ENCODE measurements around the gene METTL17.
"Not testable (repeated sequence)": the region's sequence is repeated elsewhere in the genome, so short reads cannot be mapped to it uniquely, and the experiment has no call there.

Gene METTL17

DNA sequence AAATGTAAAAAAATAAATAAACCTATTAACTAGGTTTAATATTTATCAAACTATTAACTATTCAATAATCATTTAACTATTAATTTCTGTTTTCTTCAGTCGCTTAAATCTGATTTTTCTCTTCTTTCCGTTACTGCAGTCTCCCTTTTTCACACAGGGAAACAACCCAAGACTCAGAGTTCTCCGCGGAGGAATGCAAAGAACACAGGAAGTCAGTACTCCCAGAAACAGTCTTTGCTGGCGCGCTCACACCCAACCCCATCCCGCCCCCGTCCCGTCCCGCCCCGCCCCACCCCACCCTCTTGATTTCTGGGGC, 351 bp upstream of the METTL17 start:
- H3K4me3 ChIP-seq (ENCODE audit: insufficient read depth, low read depth, low read length, poor library complexity, severe bottlenecking), result peak overlapping the region; percentile 92
- H3K27me3 ChIP-seq (replicated peaks; ENCODE audit: control insufficient read depth, insufficient read depth, low read length, poor library complexity, severe bottlenecking), result no peaks in the 10 kb centered on the region
- DNase-seq, result no peak
- peaks cover 19% of the 10 kb centered on the region for H3K4me1 ChIP-seq (ENCODE audit: control insufficient read depth, insufficient read depth, low read length, poor library complexity, severe bottlenecking)
- peaks cover 19% of the 10 kb centered on the region for H3K36me3 ChIP-seq (ENCODE audit: control insufficient read depth, insufficient read depth, low read length)
- no peak overlapping the region for H3K27ac ChIP-seq (ENCODE audit: insufficient read depth, low read length, poor library complexity, severe bottlenecking)
- no peaks in the 10 kb centered on the region for H3K9me3 ChIP-seq (ENCODE audit: control insufficient read depth, low read length)

DNA sequence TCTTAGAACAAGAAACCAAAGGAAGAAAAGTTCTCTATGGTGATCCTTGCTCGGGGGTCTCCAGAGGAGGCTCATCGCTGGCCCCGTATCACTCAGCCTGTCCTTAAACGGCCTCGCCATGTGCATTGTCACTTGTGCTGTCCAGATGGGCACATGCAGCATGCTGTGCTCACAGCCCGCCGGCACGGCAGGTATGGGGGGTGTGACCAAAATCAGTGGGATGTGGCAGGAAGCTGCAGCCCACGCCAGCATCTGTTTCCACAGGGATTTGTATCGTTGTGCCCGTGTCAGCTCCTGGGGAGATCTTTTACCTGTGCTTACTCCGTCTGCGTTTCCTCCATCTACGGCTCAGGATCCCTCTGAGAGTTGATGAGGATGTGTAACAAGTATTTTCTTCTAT, 6.7 kb downstream of the METTL17 start:
- DNase-seq, result no peak
- Histone ChIP-seq H3K27ac (ENCODE audit: insufficient read depth, low read length, poor library complexity, severe bottlenecking) (no peak overlapping the region), H3K27me3 (replicated peaks; ENCODE audit: control insufficient read depth, insufficient read depth, low read length, poor library complexity, severe bottlenecking) (no peaks in the 10 kb centered on the region), H3K4me1 (ENCODE audit: control insufficient read depth, insufficient read depth, low read length, poor library complexity, severe bottlenecking) (no peaks in the 10 kb centered on the region), H3K4me3 (ENCODE audit: insufficient read depth, low read depth, low read length, poor library complexity, severe bottlenecking) (no peak overlapping the region), H3K9me3 (ENCODE audit: control insufficient read depth, low read length) (no peaks in the 10 kb centered on the region), H3K36me3 (ENCODE audit: control insufficient read depth, insufficient read depth, low read length) (peaks cover 42% of the 10 kb centered on the region)

DNA sequence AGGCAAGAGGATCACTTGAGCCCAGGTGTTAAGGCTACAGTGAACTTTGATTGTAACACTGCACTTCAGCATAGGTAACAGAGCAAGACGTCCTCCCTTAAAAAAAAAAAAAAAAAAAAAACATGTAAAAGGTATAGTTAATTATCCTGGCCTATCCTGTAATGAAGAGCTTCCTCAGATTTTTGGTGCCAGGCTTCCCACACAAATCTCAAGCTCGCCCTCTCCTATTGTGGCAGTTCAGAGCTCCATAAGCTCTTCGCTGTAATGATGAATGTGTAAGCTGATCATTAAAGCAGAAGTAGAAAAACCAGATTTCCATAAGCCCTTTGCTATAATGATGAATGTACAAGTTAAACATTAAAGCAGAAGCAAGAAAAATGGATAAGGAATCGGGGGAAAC, 7.3 kb downstream of the METTL17 start:
- Histone ChIP-seq H3K36me3 (ENCODE audit: control insufficient read depth, insufficient read depth, low read length) (peaks cover 42% of the 10 kb centered on the region), H3K4me1 (ENCODE audit: control insufficient read depth, insufficient read depth, low read length, poor library complexity, severe bottlenecking) (no peaks in the 10 kb centered on the region)

DNA sequence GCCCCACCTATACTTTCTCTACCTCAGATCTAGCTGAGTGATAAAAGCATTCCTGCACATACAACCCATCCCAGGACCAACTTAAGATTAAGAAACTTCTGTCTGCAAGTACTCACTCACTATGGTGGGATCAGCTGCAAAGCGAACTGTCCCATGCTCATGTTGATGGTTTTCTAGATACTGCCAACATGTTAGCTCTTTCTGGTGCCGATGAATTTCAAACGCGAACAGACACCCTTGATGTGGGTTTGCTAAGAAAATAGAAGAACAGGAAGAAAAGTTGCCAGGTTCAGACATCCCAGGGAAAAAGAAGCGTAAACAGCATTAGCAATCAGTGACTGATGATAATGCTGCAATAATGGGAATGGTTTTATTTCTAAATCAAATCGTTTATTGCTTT, 7.8 kb downstream of the METTL17 start:
- H3K9me3 ChIP-seq (ENCODE audit: control insufficient read depth, low read length), result no peaks in the 10 kb centered on the region
- H3K27me3 ChIP-seq (replicated peaks; ENCODE audit: control insufficient read depth, insufficient read depth, low read length, poor library complexity, severe bottlenecking), result no peaks in the 10 kb centered on the region
- H3K4me3 ChIP-seq (ENCODE audit: insufficient read depth, low read depth, low read length, poor library complexity, severe bottlenecking), result no peak overlapping the region
- no peak overlapping the region for H3K27ac ChIP-seq (ENCODE audit: insufficient read depth, low read length, poor library complexity, severe bottlenecking)
- no peaks in the 10 kb centered on the region for H3K4me1 ChIP-seq (ENCODE audit: control insufficient read depth, insufficient read depth, low read length, poor library complexity, severe bottlenecking)
- DNase-seq, result no peak
- H3K36me3 ChIP-seq (ENCODE audit: control insufficient read depth, insufficient read depth, low read length), result peaks cover 38% of the 10 kb centered on the region

More for the DNA sequence above, 7.3 kb downstream of the METTL17 start:
- DNase-seq, result no peak
- no peaks in the 10 kb centered on the region for H3K9me3 ChIP-seq (ENCODE audit: control insufficient read depth, low read length)
- no peak overlapping the region for H3K4me3 ChIP-seq (ENCODE audit: insufficient read depth, low read depth, low read length, poor library complexity, severe bottlenecking)
- H3K27me3 ChIP-seq (replicated peaks; ENCODE audit: control insufficient read depth, insufficient read depth, low read length, poor library complexity, severe bottlenecking), result no peaks in the 10 kb centered on the region
- H3K27ac ChIP-seq (ENCODE audit: insufficient read depth, low read length, poor library complexity, severe bottlenecking), result no peak overlapping the region

DNA sequence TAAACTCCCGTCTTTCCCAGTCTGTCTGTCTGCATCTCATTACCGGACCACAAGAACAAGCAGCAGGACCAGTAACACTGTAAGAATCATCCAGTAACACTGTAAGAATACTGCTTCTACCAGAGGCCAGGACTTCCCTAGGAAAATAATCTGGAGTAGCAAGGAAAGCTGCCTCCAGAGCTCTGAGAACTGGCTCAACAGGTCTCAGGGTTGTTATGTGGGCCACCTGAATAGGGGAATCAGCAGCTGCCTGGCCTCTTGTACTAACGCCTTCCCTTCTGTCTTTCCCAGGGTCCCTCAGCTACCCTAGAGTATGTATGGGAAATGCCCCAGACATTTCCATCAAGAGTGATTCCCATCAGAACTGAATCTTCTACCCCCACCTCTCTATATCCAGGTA, 8.4 kb downstream of the METTL17 start:
- no peak for DNase-seq
- no peak overlapping the region for H3K27ac ChIP-seq (ENCODE audit: insufficient read depth, low read length, poor library complexity, severe bottlenecking)
- H3K36me3 ChIP-seq (ENCODE audit: control insufficient read depth, insufficient read depth, low read length), result peaks cover 33% of the 10 kb centered on the region
- H3K9me3 ChIP-seq (ENCODE audit: control insufficient read depth, low read length), result no peaks in the 10 kb centered on the region
- H3K27me3 ChIP-seq (replicated peaks; ENCODE audit: control insufficient read depth, insufficient read depth, low read length, poor library complexity, severe bottlenecking), result no peaks in the 10 kb centered on the region
- H3K4me1 ChIP-seq (ENCODE audit: control insufficient read depth, insufficient read depth, low read length, poor library complexity, severe bottlenecking), result no peaks in the 10 kb centered on the region
- no peak overlapping the region for H3K4me3 ChIP-seq (ENCODE audit: insufficient read depth, low read depth, low read length, poor library complexity, severe bottlenecking)

DNA sequence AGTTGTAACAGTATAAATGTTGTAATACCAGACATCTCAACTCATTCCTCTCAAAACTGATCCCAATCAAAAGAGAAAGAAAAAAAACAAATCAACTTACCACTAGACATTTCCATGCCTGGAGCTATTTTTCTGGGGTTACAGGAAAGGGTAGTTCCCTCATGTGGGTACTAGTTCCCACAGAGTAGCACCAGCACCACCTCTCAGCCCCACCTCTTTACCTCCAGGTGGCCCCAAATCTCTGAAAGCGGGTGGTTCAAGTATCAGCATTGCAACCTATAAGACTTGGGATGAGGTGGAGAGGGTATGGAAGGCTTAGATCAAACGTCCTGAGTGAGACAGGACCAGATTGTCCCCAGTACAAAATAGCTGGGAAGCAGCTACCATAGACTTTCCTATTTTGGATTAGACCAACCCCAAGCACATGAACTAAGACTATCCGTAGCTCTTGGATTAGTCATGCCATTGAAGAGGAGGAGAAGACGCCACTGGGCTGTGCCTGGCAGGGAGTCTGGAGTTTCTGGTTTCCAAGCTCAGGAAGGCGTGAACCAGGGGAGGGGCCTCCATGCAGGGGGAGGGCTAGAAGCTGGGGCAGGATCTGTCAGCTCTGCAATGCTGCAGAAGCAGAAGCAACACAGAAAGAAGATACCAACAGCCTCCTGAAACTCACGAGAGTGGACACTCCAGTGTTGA, 9.0 kb downstream of the METTL17 start, which contains the start of gene SLC39A2:
TSS of gene SLC39A2 (plus strand) at position 620 of the 693 bp plus-strand sequence. CDS start 154 bp downstream, outside the sequence.
- H3K36me3 ChIP-seq (ENCODE audit: control insufficient read depth, insufficient read depth, low read length), result peaks cover 29% of the 10 kb centered on the region
- H3K4me1 ChIP-seq (ENCODE audit: control insufficient read depth, insufficient read depth, low read length, poor library complexity, severe bottlenecking), result no peaks in the 10 kb centered on the region
- H3K4me3 ChIP-seq (ENCODE audit: insufficient read depth, low read depth, low read length, poor library complexity, severe bottlenecking), result no peak within 1 kb of the TSS
- DNase-seq, result no peak
- no peaks in the 10 kb centered on the region for H3K27me3 ChIP-seq (replicated peaks; ENCODE audit: control insufficient read depth, insufficient read depth, low read length, poor library complexity, severe bottlenecking)
- H3K27ac ChIP-seq (ENCODE audit: insufficient read depth, low read length, poor library complexity, severe bottlenecking), result no peak within 1 kb of the TSS
- H3K9me3 ChIP-seq (ENCODE audit: control insufficient read depth, low read length), result no peaks in the 10 kb centered on the region

DNA sequence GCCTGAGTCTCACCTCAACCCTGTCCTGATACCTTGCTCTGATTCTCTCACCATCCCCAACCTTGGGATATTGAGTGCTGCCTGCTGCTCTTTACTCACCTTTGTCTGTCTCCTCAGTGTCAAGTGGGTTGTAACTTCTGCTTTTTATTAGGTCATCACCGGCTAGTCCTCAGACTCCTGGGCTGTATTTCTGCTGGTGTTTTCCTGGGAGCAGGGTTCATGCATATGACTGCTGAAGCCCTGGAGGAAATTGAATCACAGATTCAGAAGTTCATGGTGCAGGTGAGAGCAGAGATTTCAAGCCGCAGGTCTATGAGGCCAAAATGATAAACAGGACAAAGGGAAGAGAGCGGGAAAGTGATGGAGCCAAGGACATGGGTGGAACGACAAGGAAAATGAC, 9.8 kb downstream of the METTL17 start:
- peaks cover 21% of the 10 kb centered on the region for H3K36me3 ChIP-seq (ENCODE audit: control insufficient read depth, insufficient read depth, low read length)
- H3K4me3 ChIP-seq (ENCODE audit: insufficient read depth, low read depth, low read length, poor library complexity, severe bottlenecking), result no peak overlapping the region
- no peaks in the 10 kb centered on the region for H3K27me3 ChIP-seq (replicated peaks; ENCODE audit: control insufficient read depth, insufficient read depth, low read length, poor library complexity, severe bottlenecking)
- no peak overlapping the region for H3K27ac ChIP-seq (ENCODE audit: insufficient read depth, low read length, poor library complexity, severe bottlenecking)
- no peaks in the 10 kb centered on the region for H3K9me3 ChIP-seq (ENCODE audit: control insufficient read depth, low read length)
- no peak for DNase-seq
- no peaks in the 10 kb centered on the region for H3K4me1 ChIP-seq (ENCODE audit: control insufficient read depth, insufficient read depth, low read length, poor library complexity, severe bottlenecking)

DNA sequence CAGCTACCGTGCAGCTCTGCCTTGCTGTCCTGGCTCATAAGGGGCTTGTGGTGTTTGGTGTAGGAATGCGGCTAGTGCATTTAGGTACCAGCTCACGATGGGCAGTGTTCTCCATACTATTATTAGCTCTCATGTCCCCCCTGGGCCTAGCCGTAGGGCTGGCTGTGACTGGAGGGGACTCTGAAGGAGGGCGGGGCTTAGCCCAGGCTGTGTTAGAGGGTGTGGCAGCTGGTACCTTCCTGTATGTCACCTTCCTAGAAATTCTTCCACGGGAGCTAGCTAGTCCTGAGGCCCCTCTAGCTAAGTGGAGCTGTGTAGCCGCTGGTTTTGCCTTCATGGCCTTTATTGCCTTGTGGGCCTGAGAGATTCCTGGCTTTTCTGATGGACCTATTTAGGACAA, 11.4 kb downstream of the METTL17 start:
- Histone ChIP-seq H3K36me3 (ENCODE audit: control insufficient read depth, insufficient read depth, low read length) (peaks cover 5% of the 10 kb centered on the region), H3K4me1 (ENCODE audit: control insufficient read depth, insufficient read depth, low read length, poor library complexity, severe bottlenecking) (no peaks in the 10 kb centered on the region), H3K27ac (ENCODE audit: insufficient read depth, low read length, poor library complexity, severe bottlenecking) (no peak overlapping the region), H3K4me3 (ENCODE audit: insufficient read depth, low read depth, low read length, poor library complexity, severe bottlenecking) (no peak overlapping the region), H3K9me3 (ENCODE audit: control insufficient read depth, low read length) (no peaks in the 10 kb centered on the region), H3K27me3 (replicated peaks; ENCODE audit: control insufficient read depth, insufficient read depth, low read length, poor library complexity, severe bottlenecking) (no peaks in the 10 kb centered on the region)
- no peak for DNase-seq

DNA sequence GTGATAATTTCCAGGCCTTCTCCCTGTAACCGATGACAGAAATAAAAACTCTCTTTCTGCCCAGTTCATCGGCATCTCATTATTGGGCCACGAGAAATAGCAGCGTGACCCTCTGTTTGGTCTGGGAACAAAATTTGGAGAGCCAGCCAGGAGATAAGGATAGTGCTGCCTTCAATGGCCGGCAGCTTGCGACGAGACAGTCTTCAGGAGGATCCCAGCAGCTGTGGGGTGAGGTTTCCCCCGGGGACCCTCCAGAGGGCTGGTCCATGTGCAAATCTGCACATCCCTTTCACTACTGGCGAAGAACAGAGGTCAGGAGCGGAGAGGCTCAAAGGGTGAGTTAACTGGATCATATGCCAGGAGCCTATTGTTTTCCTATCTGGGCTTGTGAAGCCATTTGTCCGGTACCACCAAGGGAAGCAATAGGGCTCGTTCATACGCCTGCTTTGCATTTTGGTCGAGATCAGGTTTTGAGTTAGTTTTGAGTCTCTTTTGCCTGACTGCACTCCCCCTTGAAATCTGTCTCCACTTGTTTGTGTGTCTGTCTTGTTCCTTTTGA, 14.1 kb downstream of the METTL17 start:
- H3K9me3 ChIP-seq (ENCODE audit: control insufficient read depth, low read length), result no peaks in the 10 kb centered on the region
- H3K4me3 ChIP-seq (ENCODE audit: insufficient read depth, low read depth, low read length, poor library complexity, severe bottlenecking), result no peak overlapping the region
- no peaks in the 10 kb centered on the region for H3K27me3 ChIP-seq (replicated peaks; ENCODE audit: control insufficient read depth, insufficient read depth, low read length, poor library complexity, severe bottlenecking)
- DNase-seq, result no peak
- no peaks in the 10 kb centered on the region for H3K4me1 ChIP-seq (ENCODE audit: control insufficient read depth, insufficient read depth, low read length, poor library complexity, severe bottlenecking)
- H3K36me3 ChIP-seq (ENCODE audit: control insufficient read depth, insufficient read depth, low read length), result no peaks in the 10 kb centered on the region
- H3K27ac ChIP-seq (ENCODE audit: insufficient read depth, low read length, poor library complexity, severe bottlenecking), result no peak overlapping the region

DNA sequence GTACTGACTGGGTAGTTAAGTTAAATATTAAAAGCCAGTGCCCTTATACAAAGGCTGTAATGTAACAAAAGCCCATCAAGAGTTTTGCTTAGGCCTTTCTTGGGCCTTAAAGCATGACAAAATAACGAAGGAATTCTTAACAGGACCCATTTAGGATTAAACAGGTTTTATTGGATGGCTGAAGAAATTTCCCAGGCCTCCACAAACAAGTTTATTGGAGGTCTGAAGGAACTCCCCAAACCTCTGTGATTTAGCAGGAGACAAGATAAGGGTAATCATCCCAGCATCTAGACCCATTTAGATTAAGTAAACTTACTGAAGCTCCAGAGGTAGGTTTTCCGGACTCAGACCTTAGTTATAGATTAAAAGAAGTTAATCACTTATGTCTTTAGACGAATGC, 19.9 kb downstream of the METTL17 start:
- H3K9me3 ChIP-seq (ENCODE audit: control insufficient read depth, low read length); H3K36me3 ChIP-seq (ENCODE audit: control insufficient read depth, insufficient read depth, low read length); DNase-seq; H3K27me3 ChIP-seq (replicated peaks; ENCODE audit: control insufficient read depth, insufficient read depth, low read length, poor library complexity, severe bottlenecking); H3K4me3 ChIP-seq (ENCODE audit: insufficient read depth, low read depth, low read length, poor library complexity, severe bottlenecking); H3K4me1 ChIP-seq (ENCODE audit: control insufficient read depth, insufficient read depth, low read length, poor library complexity, severe bottlenecking); H3K27ac ChIP-seq (ENCODE audit: insufficient read depth, low read length, poor library complexity, severe bottlenecking): not testable (repeated sequence)

Data from effector memory CD4-positive, alpha-beta T cell (primary cell).